A204.1 (cell line): Measurements from ENCODE around the gene GPR107.

Source experiments
- FAIRE-seq: peaks from 2 replicates; lab custom pipeline; 2012; peaks lifted over from hg19 to GRCh38; lab: Jason Lieb, UNC

Gene GPR107

DNA sequence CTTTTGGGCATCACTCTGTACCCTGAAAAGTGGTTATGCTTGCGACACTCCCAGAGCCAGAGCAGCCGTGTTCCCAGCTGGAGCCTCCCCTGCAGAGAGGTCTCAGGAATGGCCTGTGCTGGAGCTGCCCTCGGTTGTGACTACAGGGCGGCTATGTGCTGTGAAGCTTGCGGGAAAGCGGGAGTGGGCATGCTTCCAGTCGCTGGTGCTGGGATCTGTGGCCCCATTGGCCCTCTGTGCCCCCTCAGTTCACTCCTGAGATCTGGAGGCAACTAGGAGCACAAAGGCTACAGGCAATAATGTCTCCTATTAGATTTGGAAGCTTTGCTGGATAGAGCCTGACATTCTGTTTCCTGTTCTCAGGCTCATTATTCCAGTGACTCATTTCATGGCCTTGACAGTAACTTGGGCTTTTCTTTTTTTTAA, 56.9 kb downstream of the GPR107 start:
- no peak for FAIRE-seq

DNA sequence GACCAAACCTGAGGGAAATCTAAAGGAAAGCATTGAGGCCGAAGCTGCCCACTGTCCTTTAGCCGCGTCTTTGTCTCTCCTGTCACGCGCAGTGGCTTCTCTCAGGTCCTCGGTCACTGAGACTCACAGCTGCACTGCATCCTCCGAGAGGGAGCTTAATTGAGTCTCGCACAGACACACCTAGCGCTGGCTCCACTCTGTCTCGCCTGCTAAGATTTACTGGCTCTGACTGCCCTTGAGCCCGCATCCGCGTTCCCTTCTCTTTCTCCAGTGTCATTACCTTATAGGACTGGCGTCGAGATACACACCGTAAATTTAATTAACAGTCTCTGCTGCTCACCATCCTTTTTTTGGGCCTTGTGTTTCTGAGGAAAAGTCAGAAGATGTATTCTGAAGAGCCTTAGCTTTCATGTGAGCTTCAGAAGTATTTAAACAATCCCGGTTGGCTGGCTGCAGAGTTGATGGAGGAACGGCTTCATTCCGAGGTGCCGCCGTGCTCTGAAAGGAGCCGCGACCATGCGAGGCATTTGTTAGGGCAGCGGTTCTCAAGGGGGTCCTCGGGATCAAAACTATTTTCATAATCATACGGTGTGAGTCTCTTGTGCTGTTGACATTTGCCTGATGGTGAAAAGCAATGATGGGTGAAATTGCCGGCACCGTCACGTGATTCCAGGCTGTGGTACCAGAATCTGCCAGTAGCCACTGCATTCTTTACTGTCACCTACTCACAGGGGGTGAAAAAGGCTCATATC, 58.3 kb downstream of the GPR107 start:
- no peak for FAIRE-seq

DNA sequence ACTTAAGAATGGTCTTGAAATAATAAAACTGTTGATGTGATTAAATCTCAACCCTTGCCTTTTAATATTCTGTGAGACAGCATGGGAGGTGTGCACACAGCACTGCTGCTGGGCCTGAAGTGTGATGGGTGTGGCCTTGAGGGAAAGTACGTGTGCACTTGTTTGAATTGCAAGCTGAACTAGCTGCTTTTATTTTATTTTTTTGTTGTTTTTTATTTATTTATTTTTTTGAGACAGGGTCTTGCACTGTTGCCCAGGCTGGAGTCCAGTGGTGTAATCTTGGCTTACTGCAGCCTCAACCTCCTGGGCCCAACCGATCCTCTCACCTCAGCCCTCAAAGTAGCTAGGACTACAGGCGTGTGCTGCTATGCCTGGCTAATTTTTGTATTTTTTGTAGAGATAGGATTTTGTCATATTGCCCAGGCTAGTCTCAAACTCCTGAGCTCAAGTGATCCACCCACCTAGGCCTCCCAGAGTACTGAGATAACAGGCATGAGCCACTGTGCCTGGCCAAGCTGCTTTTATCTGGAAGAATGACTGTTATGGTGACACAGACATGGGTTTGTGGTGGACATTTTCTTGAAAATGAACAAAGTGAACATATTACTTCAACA, 58.9 kb downstream of the GPR107 start:
- FAIRE-seq: no peak

DNA sequence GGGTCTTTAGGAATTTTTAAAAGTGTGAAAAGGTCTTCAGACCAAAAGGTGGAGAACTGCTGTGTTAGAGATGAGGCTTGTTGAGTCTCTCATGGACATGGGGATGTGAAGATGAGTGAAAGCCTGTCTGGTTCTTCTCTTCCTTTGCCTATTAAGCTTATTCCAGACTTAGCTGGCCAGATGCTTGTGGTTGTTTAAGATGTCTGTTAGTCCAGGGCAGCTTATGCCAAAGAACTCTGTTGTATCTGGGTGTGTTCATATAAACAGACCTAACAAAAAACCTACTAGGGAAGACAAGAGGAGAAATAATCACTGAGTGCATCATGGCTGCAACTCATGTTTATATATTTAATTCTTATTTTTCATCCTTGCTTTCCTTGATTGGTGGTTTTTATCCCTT, 61.0 kb downstream of the GPR107 start:
- FAIRE-seq: no peak

DNA sequence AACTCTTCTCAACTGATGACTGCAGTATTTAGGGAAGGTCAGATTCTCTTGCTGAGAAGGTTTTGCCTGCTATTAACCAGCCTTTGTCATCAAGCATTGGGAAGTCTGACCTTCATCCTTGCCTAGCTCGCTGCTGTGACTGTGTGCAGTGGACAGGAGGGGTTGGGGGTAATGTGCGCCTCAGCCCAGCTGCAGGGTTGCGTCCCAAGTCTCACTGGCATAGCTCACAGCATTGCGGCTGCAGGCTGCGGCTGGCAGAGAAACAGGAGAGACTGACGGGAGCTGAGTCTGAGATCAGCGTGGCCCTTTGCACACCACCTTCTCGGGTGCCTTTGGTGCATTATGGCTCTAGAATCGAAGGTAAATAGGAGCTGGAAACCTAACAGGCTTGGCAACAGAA, 62.6 kb downstream of the GPR107 start:
- no peak for FAIRE-seq

DNA sequence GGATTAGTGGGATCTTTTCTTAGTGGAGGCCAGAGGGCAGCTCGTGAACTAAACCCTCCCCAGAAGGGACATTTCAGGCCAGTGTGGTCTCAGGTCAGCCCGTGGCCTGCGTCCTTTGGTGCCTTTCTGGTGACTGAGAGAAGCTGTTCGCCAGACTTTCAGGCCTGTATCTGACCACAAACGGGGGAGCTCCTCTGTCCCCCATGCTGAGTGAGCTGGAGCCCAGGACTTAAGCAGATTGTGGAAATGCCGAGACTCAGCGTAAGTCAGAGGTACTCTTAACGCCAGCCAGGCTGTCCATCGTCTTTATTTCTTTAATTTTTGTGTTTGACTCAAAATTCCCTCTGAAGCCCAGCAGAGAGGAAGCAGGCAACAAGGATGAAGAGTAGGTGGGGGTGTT, 63.7 kb downstream of the GPR107 start:
- no peak for FAIRE-seq

DNA sequence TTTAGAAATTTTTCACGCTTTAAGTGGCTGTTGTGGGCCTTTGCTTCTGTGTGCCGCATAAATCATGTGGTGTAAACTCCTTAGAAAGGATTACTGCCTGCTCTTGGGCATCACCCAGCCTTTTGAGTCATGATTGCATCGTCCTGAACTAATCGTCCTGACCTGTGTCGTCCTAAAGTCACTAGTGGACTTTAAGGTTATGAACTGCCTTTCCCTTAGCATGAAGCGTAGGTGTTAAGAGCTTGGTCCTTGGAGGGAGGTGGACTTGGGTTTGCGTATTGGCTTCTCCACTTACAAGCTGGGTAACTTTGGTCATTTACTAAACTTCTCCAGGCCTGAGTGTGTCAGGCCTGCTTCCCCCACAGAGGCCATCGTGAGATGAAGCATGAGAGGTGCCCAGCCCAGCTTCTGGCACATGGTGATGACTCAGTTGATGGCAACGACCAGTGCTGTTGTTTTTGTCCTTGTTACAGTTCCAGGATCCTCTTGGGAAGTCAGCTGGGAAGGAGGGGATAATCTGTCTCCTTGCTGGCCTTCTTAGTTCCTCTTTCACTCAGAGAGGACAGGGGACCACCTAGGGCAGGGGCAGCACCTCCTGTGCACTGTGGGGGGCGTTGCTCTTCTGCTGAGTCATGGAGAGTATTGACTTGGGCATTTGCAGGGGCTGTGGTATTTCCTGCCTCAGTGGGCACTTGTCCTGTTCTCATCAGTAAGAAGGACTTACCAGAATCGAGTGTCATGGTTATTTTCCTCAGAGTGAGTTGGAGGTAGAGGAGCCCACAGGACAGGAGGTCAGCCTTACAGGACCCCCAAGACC, 64.3 kb downstream of the GPR107 start:
- no peak for FAIRE-seq

DNA sequence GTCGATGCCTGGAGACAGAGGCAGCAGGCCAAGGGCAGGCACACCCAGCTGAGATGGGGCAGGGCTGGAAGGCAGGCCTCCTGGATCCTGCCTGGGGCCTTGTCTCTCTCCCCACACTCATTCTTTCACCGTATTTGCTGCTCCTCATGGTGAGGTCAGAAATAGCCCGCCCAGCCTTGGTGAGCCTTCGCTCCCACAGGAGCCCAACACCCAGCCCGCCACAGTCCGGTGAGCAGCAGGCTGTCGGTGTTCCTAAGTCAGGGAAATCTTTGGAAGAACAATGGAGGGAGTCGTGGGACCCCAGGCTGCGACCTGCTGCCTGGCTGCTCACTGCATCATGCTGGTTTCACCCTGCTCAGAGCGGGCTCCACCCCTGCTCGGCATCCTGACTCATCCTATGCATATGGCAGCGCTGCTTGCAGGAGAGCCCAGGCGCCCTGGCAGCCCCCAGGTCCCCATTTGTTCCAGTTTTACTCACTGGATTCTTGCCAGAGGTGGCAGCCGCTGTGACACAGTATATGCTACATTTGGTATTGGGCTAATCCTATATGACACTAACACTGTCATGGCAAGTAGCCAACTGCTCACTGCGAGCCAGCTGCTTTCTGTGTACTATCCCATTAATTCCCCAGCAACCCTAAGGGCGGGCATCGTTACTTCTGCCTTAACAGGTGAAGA, 65.3 kb downstream of the GPR107 start:
- FAIRE-seq: no peak

DNA sequence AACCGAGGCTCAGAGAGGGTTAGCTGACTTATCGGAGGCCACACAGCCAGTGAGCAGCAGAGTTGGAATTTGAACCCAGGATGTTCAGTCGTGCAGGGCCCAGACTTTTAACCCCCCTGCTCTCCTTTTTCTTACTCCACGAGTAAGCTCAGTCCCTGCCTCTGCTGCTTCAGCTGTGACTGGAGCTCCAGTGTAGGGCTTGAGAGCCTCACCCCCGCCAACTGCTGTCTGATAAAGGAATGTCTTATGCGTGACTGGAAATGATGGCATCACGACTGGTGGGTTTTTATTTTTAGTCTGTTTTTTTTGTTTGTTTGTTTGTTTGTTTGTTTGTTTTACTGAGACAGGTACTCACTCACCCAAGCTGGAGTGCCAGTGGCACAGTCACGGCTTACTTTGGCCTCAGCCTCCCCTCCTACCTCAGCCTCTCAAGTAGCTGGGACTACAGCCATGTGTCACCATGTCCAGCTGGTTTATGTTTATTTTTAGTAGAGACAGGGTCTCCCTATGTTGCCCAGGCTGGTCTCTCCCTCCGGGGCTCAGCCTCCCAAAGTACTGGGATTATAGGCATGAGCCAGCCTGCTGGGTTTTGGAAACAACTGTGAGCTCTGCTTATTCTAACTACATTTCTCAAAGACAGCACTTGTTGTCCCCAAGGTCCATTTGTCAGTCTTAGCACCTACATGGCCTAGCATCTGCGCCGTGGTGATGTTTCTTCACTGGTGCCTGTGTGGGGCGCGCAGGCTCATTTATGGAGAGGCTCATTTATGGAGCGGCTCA, 66.0 kb downstream of the GPR107 start:
- no peak for FAIRE-seq

DNA sequence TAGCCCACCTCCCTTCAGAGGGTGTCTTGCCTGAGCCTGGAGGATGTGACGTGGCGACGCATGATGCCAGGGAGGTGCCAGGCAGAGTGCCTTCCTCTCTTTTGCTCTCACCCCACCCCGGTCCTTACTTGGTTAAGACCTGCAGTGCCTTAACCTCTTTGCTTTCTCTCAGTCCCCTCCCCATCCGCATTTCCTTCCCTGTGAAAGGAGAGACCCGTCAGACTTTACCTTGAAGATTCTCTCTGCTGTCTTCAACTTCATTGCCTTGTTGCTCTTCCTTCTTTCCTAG, 66.5 kb downstream of the GPR107 start:
- no peak for FAIRE-seq

DNA sequence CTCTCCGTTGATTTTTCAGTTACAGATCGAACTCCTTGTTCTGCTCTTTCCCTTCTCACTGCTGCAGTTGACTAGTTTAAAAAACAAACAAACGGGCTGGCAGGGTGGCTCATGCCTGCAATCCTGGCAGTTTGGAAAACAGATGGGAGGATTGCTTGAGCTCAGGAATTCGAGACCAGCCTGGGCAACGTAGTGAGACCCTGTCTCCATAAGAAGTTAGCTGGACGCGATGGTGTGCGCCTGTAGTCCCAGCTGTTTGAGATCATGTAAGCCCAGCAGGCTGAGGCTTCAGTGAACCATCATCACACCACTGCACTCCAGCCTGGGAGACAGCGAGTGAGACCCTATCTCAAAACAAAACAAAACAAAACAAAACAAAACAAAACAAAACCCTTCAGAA, 67.1 kb downstream of the GPR107 start:
- FAIRE-seq: no peak

DNA sequence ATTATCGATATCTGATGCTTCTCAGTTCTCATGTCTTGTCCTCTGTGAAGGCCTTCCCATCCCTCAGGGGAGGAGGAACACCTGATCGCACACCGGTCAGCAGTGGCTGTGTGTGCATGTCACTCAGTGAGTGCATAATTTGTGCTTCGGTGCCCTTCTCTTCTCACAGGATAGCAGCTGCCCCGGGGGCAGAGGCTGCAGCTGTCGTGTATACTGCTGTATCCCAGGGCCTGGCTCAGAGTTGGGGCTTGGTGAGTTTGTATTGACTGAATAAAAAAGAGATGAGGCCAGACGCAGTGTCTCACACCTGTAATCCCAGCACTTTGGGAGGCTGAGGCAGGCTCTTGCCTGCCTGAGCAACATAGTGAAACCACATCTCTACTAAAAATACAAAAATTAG, 68.8 kb downstream of the GPR107 start:
- FAIRE-seq: no peak

DNA sequence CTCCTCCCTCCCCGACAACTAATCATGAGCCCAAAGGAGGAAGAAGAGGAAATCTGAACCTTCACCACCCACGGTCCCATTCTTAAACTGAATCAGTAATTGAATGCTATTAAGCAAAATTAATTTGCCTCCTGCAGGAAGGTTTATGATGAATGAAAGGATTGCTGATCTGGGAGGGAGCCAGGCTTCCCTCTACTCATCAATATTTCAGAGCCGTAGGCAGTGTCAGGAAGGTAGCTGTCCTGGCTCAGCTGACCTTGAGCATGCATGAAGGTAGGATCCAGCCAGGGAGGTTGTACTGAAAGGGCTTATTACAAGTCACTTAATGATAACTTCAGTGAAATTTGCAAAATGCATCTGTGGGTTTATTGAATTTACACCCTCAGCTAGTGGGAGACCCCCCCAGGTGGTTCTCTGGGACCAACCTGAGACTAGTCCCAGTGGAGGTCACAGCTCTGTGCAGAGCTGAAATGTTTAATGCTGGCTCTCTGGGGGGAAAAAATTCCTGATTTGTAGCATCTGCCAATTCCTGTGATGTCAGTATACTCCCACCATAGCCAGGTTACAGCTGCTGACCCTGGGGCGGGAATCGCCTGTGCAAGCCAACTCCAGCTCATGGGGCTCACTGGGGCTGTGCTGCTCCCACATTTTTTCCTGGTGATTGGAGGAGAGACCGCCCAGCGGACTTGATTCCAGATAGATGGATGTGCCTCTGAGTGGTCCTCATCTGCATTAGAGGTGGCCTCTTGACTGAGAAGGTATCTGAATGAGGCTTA, 70.6 kb downstream of the GPR107 start:
- FAIRE-seq: no peak

DNA sequence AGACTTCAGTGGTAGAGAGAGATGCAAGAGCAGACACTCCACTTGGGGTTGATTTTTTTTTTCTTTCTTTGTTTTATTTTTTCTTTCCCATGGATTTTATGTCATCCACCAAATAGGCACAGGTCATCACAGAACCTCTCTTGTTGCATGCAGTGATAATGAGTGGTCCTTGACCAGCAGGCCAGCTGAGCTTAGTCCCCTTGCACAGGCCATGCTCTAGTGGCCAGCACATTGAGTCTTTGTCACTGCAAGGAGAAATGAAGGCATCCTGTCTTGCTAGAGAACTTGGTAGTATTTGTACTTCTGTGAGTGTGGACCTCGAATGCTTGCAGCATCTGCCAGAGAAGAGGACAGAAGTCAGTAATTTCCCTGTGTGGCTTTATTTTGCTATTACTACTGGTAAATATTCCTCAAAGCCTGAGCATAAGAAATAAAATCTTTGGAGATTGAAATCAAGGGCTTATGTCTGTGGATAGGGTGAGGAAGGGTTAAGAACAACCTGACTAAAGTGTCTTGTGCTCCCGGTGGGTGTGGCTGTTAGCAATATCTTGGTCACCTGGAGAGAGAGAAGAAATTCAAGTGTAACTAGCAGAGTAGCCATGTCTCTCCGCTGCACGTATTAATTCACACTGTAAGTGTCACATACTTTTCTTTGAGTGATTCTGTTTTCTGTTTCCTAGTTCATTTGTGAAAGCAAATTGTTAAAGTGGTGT, 73.2 kb downstream of the GPR107 start:
- FAIRE-seq: no peak

DNA sequence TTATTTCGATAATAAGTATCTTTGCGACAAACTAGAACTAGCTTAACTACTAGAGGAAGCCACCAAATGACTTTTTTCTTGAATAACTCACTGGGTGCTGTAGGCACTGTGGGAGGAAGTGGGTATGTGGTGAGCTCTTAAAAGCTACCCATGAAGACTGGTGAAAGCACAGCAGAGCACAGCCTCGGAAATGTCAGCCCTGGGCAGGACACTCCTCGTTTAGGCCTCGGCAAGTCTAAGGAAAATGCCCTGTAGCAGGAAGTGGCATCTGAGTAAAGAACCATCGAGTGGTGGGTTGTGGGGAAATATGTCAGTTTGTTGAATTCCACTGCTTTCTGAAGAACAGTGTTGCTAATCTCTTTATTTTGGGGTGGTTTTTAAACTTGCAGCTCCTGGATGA, 74.5 kb downstream of the GPR107 start:
- FAIRE-seq: no peak

DNA sequence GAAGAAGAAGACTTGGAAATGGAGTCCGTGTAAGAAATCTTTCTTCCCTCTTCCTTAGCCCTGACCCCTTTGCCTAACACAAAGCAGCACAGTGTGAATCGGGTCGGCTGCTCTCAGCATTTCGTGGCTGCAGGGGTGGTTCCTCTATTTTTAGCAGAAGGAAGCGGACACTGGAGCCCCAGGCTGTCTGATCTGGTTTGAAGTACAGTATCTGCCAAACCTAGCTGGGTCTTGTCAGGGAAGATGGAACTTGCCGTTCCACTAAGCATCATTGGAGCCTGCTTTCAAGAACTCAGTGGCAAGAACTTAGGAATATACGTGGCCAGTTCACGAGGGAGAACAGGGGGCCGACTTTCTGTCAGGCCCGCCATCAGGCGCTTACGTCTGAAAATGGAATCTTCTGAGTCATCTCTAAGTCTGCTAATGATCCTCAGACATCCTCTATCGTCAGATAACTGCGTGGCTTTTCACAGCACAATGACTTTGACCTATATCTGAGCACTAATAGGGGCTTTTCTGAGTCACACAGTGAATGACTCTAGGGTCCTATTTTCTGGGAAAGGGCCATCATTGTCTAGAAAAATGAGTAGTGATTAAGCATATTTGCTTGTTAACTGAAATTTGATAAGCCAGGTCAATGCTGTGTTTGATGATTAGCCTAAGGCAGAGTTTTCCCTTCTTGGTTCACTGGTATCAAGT, 75.2 kb downstream of the GPR107 start:
- FAIRE-seq: no peak

DNA sequence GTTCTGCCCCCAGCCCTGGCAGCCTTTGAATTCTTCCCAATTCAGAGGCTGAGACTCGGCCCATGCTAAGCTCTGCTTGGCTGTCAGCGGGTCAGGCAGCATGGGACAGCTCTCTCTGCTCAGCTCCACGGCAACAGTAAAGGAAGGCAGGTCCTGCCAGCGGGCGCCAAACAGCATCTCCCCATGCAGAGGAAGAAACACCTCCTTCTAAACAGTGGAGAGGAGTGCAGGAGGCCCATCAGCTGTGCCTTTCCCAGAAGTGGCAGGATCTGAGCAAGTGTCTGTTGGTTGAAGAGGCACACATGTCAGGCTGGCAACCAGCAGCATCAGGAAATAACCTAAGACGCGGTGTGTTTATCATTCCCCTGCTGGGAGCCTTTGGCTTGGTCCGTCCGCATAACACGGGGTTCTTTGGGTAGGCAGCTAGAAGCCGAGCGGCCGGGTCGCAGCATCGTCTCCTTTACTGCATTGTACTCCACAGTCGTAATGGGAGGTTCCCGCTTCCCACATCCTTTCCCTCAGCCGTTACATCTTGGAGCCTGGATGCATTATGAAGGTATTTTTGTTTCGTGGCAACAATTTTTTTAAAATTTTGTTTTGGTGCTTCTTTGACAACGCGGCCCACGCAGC, 75.8 kb downstream of the GPR107 start:
- no peak for FAIRE-seq

DNA sequence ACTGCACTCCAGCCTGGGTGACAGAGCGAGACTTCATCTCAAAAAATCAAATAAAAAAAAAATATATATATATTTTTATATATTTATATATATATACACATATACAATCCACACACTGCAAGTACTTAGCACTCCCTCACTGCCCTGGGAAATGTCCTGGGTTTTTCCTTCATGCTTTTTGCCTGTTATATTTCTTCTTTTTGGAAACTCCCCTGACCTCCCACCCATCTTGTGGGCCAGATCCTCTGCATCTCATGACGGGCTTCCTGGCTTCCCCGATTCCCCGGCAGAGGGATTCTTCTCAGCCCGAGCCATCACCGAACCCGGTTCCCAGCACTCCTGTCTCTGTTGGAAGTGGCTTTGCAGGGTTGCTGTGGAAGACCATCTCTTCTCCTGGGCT, 79.0 kb downstream of the GPR107 start:
- no peak for FAIRE-seq

DNA sequence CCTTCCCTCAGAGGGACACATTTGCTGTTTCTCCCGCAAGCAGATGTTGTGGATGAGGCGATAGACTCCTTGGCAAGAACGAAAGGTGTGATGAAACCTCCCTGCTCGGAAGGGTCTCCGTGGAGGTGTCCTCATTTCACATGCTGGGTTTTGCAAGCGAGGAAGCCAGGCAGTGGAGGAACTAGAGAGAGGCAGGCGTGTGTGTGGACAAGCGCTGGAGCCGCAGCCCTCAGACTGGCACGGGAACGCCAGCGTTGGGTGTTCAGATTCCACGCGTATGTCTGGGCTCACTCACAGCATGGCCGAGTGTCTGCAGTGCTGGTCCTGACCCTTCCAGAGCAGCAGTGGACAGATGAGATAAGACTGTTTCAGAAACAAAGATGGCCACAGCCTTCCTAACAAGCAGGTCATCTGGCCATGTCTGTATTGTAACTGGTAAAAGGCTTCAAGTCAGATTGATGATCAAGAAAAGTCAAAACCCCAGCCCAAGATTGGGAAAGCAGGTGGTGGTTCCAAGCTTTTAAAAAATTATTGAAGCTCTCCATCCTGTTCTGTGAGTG, 83.5 kb downstream of the GPR107 start:
- no peak for FAIRE-seq
